Measurements from ENCODE around the gene KANK3.
"Not testable (repeated sequence)": the region's sequence is repeated elsewhere in the genome, so short reads cannot be mapped to it uniquely, and the experiment has no call there.

Gene KANK3

DNA sequence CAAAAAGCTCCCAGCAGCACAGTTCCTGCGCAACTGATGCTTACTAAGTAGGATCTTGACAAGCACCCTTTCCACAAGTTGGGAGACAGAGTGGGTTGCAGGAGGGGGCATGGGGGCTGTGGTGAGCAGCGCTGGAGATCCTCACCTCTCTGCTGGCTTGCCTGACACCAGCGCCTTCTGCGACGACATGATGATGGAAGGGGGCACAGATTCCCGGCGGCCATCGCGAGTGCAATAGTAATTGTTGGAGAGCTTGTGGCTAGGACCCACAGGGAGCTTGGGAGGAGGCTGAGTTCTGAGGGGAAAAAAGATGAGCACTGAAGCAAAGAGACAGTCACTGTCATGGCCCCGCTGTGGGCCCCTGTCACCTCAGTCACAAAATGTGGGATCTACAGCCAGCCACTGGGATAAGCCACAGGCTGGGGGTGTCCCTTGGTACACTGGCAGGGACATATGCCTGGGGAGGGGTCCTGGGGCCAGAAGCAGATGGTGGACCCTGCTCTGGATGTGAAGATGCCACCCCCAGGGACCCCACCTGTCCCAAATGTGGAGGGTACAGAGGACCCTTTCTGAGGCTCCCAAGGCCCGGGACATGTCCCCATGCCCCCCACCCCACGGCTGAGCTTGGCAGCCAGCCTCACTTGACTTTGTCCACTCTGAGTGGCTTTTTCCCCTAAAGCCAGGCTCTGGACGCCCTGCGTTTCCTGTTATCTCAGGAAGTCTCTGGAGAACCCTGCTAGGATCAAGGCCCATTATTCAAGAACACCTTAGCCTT is 26.5 kb downstream of the KANK3 start:
- no peak for DNase-seq

DNA sequence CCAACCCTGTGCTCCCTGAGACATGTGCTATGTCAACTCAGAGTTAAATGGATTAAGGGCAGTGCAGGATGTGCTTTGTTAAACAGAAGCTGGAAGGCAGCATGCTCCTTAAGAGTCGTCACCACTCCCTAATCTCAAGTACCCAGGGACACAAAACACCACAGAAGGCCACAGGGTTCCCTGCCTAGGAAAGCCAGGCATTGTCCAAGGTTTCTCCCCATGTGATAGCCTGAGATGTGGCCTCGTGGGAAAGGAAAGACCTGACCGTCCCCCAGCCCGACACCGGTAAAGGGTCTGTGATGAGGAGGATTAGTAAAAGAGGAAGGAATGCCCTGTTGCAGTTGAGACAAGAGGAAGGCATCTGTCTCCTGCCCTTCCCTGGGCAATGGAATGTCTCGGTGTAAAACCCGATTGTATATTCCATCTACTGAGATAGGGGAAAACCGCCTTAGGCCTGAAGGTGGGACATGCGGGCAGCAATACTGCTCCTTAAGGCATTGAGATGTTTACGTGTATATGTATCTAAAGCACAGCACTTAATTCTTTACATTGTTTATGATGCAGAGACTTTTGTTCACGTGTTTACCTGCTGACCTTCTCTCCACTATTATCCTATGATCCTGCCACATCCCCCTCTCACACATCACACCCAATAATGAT is 28.0 kb downstream of the KANK3 start:
- DNase-seq, result not testable (repeated sequence)

DNA sequence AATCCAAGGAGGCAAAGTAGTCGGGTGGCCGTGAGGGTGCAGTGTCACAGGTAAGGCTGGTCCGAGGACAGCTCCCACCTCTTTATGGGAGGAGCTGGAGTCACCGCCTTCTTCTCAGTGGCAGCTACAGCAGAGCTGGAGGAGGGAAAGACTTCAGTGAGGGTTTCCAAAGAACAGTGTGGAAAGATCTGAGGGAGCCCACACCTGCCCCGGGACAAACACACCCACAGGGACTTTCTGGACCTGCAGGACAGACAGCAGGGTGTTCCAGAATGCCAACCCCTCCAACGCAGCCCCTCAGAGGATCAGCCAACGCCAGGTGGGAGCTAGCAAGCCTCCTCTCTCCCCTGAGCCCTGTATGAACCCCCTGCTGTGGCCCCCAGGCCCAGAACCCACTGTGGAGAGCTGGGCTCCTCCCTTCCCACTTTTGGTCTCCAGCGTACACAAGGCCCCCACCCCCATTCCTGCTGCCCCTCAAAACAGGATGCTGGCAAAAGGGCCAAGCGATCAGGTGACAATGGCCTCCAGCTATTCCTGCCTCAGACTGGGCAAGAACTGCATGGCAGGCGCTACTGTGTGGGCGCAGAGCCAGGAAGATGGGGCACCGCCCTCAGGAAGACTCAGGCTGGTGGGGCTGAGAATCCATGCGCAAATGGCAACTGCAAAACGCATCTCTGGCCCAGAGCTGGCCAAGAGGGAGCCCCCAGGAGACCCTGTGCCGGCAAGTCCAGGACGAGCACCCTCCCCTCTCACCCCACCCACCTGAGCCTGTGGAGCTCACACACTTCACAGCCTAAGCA is 31.4 kb downstream of the KANK3 start:
- no peak for DNase-seq

DNA sequence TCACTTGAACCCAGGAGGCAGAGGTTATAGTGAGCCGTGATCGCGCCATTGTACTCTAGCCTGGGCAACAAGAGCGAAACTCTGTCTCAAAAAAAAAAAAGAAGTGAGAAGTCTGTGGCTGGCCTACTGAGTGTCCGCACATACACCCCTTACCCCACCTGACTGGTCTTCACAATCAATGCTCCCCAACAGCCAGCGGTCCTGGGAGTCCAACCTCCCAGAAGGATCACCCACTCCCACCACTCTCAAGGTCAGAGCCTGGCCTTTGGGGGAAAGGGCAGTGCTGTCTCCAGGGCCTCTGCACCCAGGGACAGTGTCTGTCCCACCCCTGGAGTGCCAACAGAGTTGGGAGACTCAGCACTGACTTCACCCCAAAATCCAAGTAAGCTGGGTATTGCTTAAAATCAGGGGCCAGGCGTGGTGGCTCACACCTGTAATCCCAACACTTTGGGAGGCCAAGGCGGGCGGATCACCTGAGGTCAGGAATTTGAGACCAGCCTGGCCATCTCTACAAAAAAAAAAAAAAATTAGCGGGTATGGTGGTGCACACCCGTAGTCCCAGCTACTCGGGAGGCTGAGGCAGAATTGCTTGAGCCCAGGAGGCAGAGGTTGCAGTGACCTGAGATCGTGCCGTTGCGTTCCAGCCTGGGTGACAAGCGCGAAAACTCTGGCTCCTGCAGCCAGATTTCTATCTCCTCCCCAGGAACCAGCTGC is 32.6 kb downstream of the KANK3 start:
- DNase-seq, result no peak

DNA sequence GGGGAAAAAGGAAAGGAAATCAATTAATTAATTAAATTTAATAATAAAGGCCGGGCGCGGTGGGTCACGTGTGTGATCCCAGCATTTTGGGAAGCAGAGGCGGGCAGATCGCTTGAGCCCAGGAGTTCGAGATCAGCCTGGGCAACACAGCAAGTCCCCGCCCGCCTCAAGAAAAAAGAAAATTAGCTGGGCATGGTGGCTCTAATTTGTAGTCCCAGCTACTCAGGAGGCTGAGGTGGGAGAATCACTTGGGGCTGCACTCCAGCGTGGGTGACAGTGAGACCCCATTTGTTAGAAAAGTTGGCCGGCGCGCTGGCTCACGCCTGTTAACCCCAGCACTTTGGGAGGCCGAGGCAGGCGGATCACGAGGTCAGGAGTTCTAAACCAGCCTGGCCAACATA is 34.2 kb downstream of the KANK3 start:
- DNase-seq, result no peak

GRCh38 chr19:8307965-8308866 is 34.8 kb downstream of the KANK3 start, which contains the start of gene CD320:
Gene CD320 (minus strand): TSS chr19:8308358. CDS start chr19:8308290, 68 bp downstream.
- DNase-seq, result peak; percentile 75 to 82 (median 78)

GRCh38 chr19:8307400-8307964 is 35.6 kb downstream of the KANK3 start:
- DNase-seq, result no peak

DNA sequence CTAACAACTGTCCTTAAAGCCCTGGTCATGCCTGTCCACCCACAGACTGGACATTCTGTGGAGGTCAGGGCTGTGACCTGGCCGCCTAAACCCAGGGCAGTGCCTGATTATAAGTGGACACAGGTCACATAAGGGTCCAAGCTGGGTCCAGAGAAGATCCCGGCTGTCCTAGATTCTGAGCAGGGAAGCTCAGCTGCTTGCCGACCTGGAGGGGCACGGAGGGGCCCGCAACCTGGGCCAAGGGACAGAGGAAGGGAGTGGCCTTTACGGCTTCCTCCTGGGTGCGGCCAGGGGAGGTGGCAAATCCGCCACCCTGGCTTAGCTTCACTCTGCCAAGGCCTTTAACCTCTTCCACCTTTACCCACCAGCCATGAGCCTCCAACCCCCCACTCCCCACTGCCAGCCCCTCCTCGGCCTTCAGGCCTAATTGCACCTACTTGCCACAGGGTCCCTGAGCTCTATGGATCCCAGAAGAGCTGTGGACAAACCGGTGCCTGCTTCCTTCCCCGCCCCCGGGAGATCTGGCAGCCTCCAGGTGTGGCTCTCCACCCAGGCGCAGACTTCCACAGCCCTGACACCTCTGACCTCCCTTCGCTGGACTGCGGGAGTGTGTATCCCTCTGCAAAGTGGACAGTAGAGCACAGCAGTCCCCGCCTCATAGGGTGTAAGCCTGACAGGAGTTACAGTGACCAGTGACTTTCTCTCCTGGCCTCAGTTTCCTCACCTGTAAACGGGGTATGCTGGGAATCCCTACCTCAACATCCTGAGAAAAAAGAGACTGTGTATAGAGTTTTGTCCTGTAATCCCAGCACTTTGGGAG is 36.6 kb downstream of the KANK3 start:
- DNase-seq, result no peak

- no peak for DNase-seq
Measured at GRCh38 chr19:8305798-8306197, 37.3 kb downstream of the KANK3 start.

DNA sequence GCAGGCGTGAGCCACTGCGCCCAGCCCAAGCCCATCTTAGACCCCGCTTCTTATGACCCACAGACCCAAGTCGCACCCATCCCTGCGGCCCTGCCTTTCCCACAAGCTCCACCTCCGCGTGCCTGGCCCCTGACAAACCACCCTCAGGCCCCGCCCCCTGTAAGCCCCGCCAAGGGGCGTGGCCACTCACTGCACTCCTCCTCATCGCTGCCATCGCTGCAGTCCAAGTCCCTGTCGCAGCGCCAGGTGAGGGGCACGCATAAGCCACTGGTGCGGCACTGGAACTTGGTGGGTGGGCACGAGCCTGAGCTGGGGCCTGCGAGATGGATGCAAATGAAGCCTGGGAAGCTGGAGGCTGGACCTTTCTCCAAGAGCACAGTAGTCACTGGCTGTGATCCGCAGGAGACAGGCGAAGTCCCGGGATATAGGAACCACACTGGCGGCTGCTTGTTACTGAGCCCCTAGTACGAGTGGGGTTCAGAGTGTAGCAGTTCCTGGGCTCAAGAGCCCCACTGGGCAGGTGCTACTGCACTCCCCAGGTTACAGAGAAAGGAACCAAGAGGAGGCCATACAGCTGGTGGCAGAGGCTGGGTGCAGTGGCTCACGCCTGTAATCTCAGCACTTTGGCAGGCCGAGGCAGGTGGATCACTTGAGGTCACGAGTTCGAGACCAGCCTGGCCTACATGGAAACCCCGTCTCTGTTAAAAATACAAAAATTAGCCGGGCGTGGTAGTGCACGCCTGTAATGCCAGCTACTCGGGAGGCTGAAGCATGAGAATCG is 38.0 kb downstream of the KANK3 start:
- no peak for DNase-seq

GRCh38 chr19:8302734-8303133 is 40.3 kb downstream of the KANK3 start:
- no peak for DNase-seq

- no peak for DNase-seq
Measured at GRCh38 chr19:8302357-8302691, 40.7 kb downstream of the KANK3 start.

DNA sequence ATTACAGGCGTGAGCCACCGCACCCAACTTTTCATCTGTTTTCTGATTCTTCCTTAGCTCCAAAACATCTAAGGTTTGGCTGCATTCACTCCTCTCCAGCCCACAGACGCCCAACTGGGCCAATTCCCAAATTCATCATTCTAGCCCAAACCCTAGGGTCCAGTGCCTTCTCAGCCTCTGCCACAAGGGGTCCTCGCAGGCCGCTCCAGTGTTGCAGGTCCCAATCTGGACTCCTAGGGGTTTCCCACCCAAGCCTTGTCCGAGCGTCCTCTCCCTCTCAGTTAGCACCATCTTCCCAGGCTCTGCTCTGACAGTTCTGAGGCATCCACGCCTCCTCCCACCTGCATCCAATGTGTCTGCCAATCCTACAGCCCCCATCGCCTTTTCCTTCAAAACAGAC is 51.7 kb downstream of the KANK3 start:
- not testable (repeated sequence) for DNase-seq

DNA sequence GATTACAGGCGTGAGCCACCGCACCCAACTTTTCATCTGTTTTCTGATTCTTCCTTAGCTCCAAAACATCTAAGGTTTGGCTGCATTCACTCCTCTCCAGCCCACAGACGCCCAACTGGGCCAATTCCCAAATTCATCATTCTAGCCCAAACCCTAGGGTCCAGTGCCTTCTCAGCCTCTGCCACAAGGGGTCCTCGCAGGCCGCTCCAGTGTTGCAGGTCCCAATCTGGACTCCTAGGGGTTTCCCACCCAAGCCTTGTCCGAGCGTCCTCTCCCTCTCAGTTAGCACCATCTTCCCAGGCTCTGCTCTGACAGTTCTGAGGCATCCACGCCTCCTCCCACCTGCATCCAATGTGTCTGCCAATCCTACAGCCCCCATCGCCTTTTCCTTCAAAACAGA is 66.6 kb downstream of the KANK3 start:
- not testable (repeated sequence) for DNase-seq
